ENCODE measurements around the gene PLD6.

GRCh38 chr17:17152385-17152784 lies 53.7 kb downstream of the PLD6 start:
- TF ChIP-seq CTCF (conservative IDR thresholded peaks at IDR 0.05; ENCODE audit: low read depth, low read length) (no peak), EZH2 (IDR thresholded peaks at IDR 0.05; ENCODE audit: borderline replicate concordance, low read depth, low read length, poor library complexity, severe bottlenecking) (no peak)
